Endodermal cell (in vitro differentiated cells): ENCODE results near the gene PROS1. TPM values are rescaled to one million over a fixed set of nuclear protein-coding genes. Genes with fewer than 3 reads are reported as not detected.

ENCODE experiments used
- DNase-seq: peaks from one replicate; pipeline ENCODE4 v3.0.0-alpha.2; 2017
- H3K27ac ChIP-seq: 2 replicates; pipeline ENCODE4 v1.5.1; 2013; ENCODE audit warnings: mild to moderate bottlenecking, low read depth, low read length, moderate library complexity
- H3K27me3 ChIP-seq: 2 replicates; pipeline ENCODE4 v1.6.1; 2013; ENCODE audit warnings: mild to moderate bottlenecking, low read length, moderate library complexity; ENCODE audit not compliant: insufficient read depth, control insufficient read depth, poor library complexity, severe bottlenecking
- H3K36me3 ChIP-seq: 2 replicates; pipeline ENCODE4 v1.7.0; 2013; ENCODE audit warnings: mild to moderate bottlenecking, low read length, moderate library complexity; ENCODE audit not compliant: control insufficient read depth, insufficient read depth
- H3K4me1 ChIP-seq: one replicate; pipeline ENCODE4 v1.7.0; 2013; ENCODE audit warnings: low read length; ENCODE audit not compliant: control insufficient read depth, insufficient read depth
- H3K4me3 ChIP-seq: 2 replicates; pipeline ENCODE4 v1.5.1; 2013; ENCODE audit warnings: mild to moderate bottlenecking, low read length, moderate library complexity
- H3K9ac ChIP-seq: 2 replicates; pipeline ENCODE4 v1.6.1; 2013; ENCODE audit warnings: mild to moderate bottlenecking, low read length, moderate library complexity; ENCODE audit not compliant: poor library complexity, severe bottlenecking; ENCODE audit errors: extremely low read depth
- H3K9me3 ChIP-seq: 2 replicates; pipeline ENCODE4 v1.6.1; 2013; ENCODE audit warnings: mild to moderate bottlenecking, low read length, moderate library complexity; ENCODE audit not compliant: control insufficient read depth
- H3K27ac Mint-ChIP-seq: 2 replicates; pipeline ENCODE4 v1.8.0; 2020; ENCODE audit warnings: mixed read lengths
- H3K27me3 Mint-ChIP-seq: 2 replicates; pipeline ENCODE4 v1.8.0; 2021; ENCODE audit warnings: mild to moderate bottlenecking, mixed read lengths; ENCODE audit not compliant: insufficient read depth
- H3K36me3 Mint-ChIP-seq: 2 replicates; pipeline ENCODE4 v1.8.0; 2020; ENCODE audit warnings: low read depth, mixed read lengths
- H3K4me1 Mint-ChIP-seq: 2 replicates; pipeline ENCODE4 v1.8.0; 2020; ENCODE audit warnings: mixed read lengths
- H3K4me3 Mint-ChIP-seq: 2 replicates; pipeline ENCODE4 v1.8.0; 2020; ENCODE audit warnings: mild to moderate bottlenecking, moderate library complexity, mixed read lengths
- H3K9me3 Mint-ChIP-seq: 2 replicates; pipeline ENCODE4 v1.8.0; 2020; ENCODE audit warnings: mild to moderate bottlenecking, mixed read lengths
- CTCF ChIP-seq: fragments of 200-600 bp; sonication (generic); conservative IDR thresholded peaks from 2 replicates; pipeline ENCODE4 v1.5.0; 2021; ENCODE audit warnings: antibody characterized with exemption, mild to moderate bottlenecking
- WGBS, 2 experiments: methylation state at CpG; one replicate each; pipeline versions ENCODE4 v1.1.5 to v1.1.7; 2013; ENCODE audit warnings: missing lambda C conversion rate in 2 of 2, mixed read lengths in 1 of 2; ENCODE audit not compliant: insufficient coverage in 1 of 2, insufficient read length in 1 of 2; 5-methylcytosine and 5-hydroxymethylcytosine counted together
- total RNA-seq, 2 donors: library from RNA; stranded (reverse); fragmentation: NEBNext Ultra II Directional in 1 of 2; extraction: Animal tissue kit (Norgen Biotek cat#: 25700) in 1 of 2; gene quantifications; 2 replicates in 1 of 2; 3 replicates in 1 of 2; pipeline ENCODE4 v1.2.1, GENCODE V29; 2021

PROS1 gene
- total RNA-seq, 2 donors from 2014 or later, result 8.8 to 52.4 TPM

GRCh38 chr3:93930041-93930440 is 43.7 kb downstream of the PROS1 start:
- Mint-ChIP-seq H3K4me3 (no peak overlapping the region), H3K4me1 (no peaks in the 10 kb centered on the region), H3K36me3 (peaks cover 6% of the 10 kb centered on the region), H3K27ac (no peak overlapping the region), H3K9me3 (peaks cover 82% of the 10 kb centered on the region), H3K27me3 (no peaks in the 10 kb centered on the region)
- Histone ChIP-seq H3K4me3 (no peak overlapping the region), H3K27ac (no peak overlapping the region), H3K9me3 (peaks cover 30% of the 10 kb centered on the region), H3K4me1 (no peaks in the 10 kb centered on the region), H3K36me3 (no peaks in the 10 kb centered on the region), H3K9ac (no peak overlapping the region), H3K27me3 (no peaks in the 10 kb centered on the region)
- WGBS, 2 experiments, result 63 to 74% methylated on average over 1 to 3 of the region's 3 CpGs
- TF ChIP-seq CTCF, result no peak
- DNase-seq, result no peak

- DNase-seq, result no peak
- Histone ChIP-seq H3K27me3 (no peaks in the 10 kb centered on the region), H3K36me3 (no peaks in the 10 kb centered on the region), H3K9ac (no peak overlapping the region), H3K27ac (no peak overlapping the region), H3K4me1 (no peaks in the 10 kb centered on the region), H3K4me3 (no peak overlapping the region), H3K9me3 (peaks cover 9% of the 10 kb centered on the region)
- H3K27me3 Mint-ChIP-seq, result no peaks in the 10 kb centered on the region
- H3K36me3 Mint-ChIP-seq, result peaks cover 6% of the 10 kb centered on the region
- TF ChIP-seq CTCF, result no peak
- H3K27ac Mint-ChIP-seq, result no peak overlapping the region
- no peaks in the 10 kb centered on the region for H3K4me1 Mint-ChIP-seq
- peaks cover 73% of the 10 kb centered on the region for H3K9me3 Mint-ChIP-seq
- H3K4me3 Mint-ChIP-seq, result no peak overlapping the region
Measured at GRCh38 chr3:93926789-93927188, 46.9 kb downstream of the PROS1 start.

GRCh38 chr3:93924491-93924890 is 49.2 kb downstream of the PROS1 start:
- no peak overlapping the region for H3K4me3 Mint-ChIP-seq
- no peaks in the 10 kb centered on the region for H3K36me3 ChIP-seq
- H3K4me1 Mint-ChIP-seq, result no peaks in the 10 kb centered on the region
- peaks cover 6% of the 10 kb centered on the region for H3K36me3 Mint-ChIP-seq
- WGBS, 2 experiments, result 72 to 80% methylated on average over 1 to 2 of the region's 2 CpGs
- H3K4me3 ChIP-seq, result no peak overlapping the region
- no peak overlapping the region for H3K27ac ChIP-seq
- H3K9me3 Mint-ChIP-seq, result peaks cover 73% of the 10 kb centered on the region
- H3K27me3 Mint-ChIP-seq, result no peaks in the 10 kb centered on the region
- no peak for DNase-seq
- H3K27ac Mint-ChIP-seq, result no peak overlapping the region
- no peaks in the 10 kb centered on the region for H3K4me1 ChIP-seq
- peaks cover 6% of the 10 kb centered on the region for H3K9me3 ChIP-seq
- no peak overlapping the region for H3K9ac ChIP-seq
- no peak for TF ChIP-seq CTCF
- no peaks in the 10 kb centered on the region for H3K27me3 ChIP-seq
